A673 (cell line): ENCODE results near the gene DSCAM. TPM values are rescaled to one million over a fixed set of nuclear protein-coding genes. Genes with fewer than 3 reads are reported as not detected.

Experiments used
- BruUV-seq: library from RNA; stranded (reverse); fragments of 400-500 nt; replicated peaks from 2 replicates; lab custom pipeline; 2021; lab: Mats Ljungman, UMichigan
- CTCF ChIA-PET: fragments of 300-600 bp; sonication (Branson Sonifier 250); formaldehyde crosslinking; loops from one replicate; lab custom pipeline; 2022; ENCODE audit warnings: antibody characterized with exemption; lab: Charles Lee
- POLR2A ChIA-PET: fragments of 300-600 bp; sonication (Branson Sonifier 250); formaldehyde crosslinking; loops from one replicate; lab custom pipeline; 2022; ENCODE audit warnings: antibody characterized with exemption; ENCODE audit not compliant: low non-redundant PET; lab: Charles Lee
- DNase-seq: peaks from one replicate; pipeline ENCODE4 v3.0.0-alpha.2; 2015; ENCODE audit warnings: low spot score
- H3K27ac ChIP-seq: fragments of 200-600 bp; sonication (generic); 2 replicates; pipeline ENCODE4 v1.5.1; 2016; ENCODE audit warnings: mixed run types, low read depth, mild to moderate bottlenecking, mixed read lengths, antibody characterized with exemption, low read length; ENCODE audit not compliant: poor library complexity, severe bottlenecking
- H3K27me3 ChIP-seq: fragments of 200-600 bp; sonication (generic); replicated peaks from 2 replicates; pipeline ENCODE4 v1.6.1; 2017; ENCODE audit warnings: mixed run types, low read depth, mild to moderate bottlenecking, mixed read lengths, antibody characterized with exemption, low read length; ENCODE audit not compliant: insufficient read depth, poor library complexity
- H3K36me3 ChIP-seq: fragments of 200-600 bp; sonication (generic); 2 replicates; pipeline ENCODE4 v1.6.1; 2016; ENCODE audit warnings: mixed run types, mild to moderate bottlenecking, mixed read lengths, antibody characterized with exemption, low read length; ENCODE audit not compliant: insufficient read depth, poor library complexity, severe bottlenecking
- H3K4me1 ChIP-seq: fragments of 200-600 bp; sonication (generic); 2 replicates; pipeline ENCODE4 v1.6.1; 2017; ENCODE audit warnings: mixed run types, mild to moderate bottlenecking, mixed read lengths, antibody characterized with exemption, low read length; ENCODE audit not compliant: insufficient read depth, poor library complexity, severe bottlenecking
- H3K4me3 ChIP-seq: fragments of 200-600 bp; sonication (generic); 2 replicates; pipeline ENCODE4 v1.5.1; 2016; ENCODE audit warnings: low read depth, mixed run types, mild to moderate bottlenecking, mixed read lengths, low read length; ENCODE audit not compliant: poor library complexity, severe bottlenecking
- H3K9me3 ChIP-seq: fragments of 200-600 bp; sonication (generic); 2 replicates; pipeline ENCODE4 v1.6.1; 2016; ENCODE audit warnings: mixed run types, low read depth, mild to moderate bottlenecking, mixed read lengths, antibody characterized with exemption, low read length; ENCODE audit not compliant: poor library complexity, severe bottlenecking
- CTCF ChIP-seq: fragments of 300-800, 200-600 bp; sonication (generic); conservative IDR thresholded peaks from 2 replicates; pipeline ENCODE4 v1.5.1; 2017; ENCODE audit warnings: low read depth, mild to moderate bottlenecking, antibody characterized with exemption, low read length, moderate library complexity, mixed read lengths
- EZH2 ChIP-seq: fragments of 200-600 bp; sonication (generic); IDR thresholded peaks from 2 replicates; pipeline ENCODE4 v1.6.1; 2017; ENCODE audit warnings: borderline replicate concordance, low read depth, mild to moderate bottlenecking, mixed read lengths, antibody characterized with exemption, low read length; ENCODE audit not compliant: poor library complexity, severe bottlenecking
- intact Hi-C: fragments of 100-400 bp; cut with micrococcal nuclease; formaldehyde crosslinking; loops from one replicate; pipeline ENCODE4 v1.10.0; 2022; ENCODE audit not compliant: unreplicated experiment
- total RNA-seq: library from RNA; stranded (reverse); gene quantifications from 2 replicates; pipeline ENCODE4 v1.2.3, GENCODE V29; 2021

The DSCAM gene
- total RNA-seq, 1 experiment from 2014 or later: not detected

DNA sequence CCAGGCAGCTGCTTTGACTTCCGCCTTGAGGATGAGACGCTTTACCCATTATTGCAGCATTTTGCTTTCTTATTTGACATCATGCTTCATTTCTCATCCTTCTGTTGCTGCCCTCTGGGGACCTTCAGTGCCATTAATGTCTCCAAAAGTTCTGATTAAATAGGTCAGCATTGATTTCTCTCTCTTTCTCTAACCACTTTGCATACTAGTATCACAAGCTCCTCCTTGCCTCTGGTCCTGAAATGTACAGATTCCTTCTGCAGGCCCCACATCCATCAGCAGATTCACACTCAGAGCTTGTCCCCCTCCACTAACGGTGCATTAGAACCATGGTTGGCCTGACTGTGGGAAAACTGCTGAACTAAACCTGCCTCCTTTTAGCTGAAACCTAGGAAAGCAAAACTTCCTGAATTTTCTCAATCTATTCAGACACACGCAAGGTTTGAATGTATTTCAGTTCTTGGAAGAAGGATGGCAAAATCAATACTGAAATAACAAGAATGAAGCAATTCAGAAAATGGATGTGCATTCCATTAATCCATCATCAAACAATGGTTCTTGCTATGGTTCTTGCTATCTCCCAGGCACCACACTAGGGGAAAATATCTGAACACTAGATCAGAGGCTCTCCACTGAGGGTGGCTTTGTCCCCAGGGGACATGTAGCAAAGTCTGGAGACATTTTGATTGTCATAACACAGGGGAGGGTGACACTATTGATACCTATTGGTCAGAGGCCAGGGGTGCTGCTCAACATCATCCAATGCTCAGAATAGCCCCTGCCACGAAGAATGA is 825.2 kb downstream of the DSCAM start:
- Histone ChIP-seq H3K9me3 (peaks cover 10% of the 10 kb centered on the region), H3K27ac (no peak overlapping the region), H3K4me3 (no peak overlapping the region), H3K27me3 (no peaks in the 10 kb centered on the region), H3K4me1 (no peaks in the 10 kb centered on the region), H3K36me3 (no peaks in the 10 kb centered on the region)
- ChIA-PET CTCF (no interaction called here), POLR2A (no interaction called here)
- TF ChIP-seq EZH2 (no peak), CTCF (no peak)
- no peak for DNase-seq
- intact Hi-C loops: no loop called here
- no TSS peak for BruUV-seq

- intact Hi-C loops: no loop called here
- TF ChIP-seq CTCF: no peak
- no peak for TF ChIP-seq EZH2
- ChIA-PET POLR2A (no interaction called here), CTCF (no interaction called here)
- no TSS peak for BruUV-seq
- Histone ChIP-seq H3K27ac (no peak overlapping the region), H3K27me3 (no peaks in the 10 kb centered on the region), H3K9me3 (peaks cover 10% of the 10 kb centered on the region), H3K36me3 (no peaks in the 10 kb centered on the region), H3K4me3 (no peak overlapping the region), H3K4me1 (no peaks in the 10 kb centered on the region)
- no peak for DNase-seq
These were observed 826.3 kb downstream of the DSCAM start for GRCh38 chr21:40020651-40021050.

DNA sequence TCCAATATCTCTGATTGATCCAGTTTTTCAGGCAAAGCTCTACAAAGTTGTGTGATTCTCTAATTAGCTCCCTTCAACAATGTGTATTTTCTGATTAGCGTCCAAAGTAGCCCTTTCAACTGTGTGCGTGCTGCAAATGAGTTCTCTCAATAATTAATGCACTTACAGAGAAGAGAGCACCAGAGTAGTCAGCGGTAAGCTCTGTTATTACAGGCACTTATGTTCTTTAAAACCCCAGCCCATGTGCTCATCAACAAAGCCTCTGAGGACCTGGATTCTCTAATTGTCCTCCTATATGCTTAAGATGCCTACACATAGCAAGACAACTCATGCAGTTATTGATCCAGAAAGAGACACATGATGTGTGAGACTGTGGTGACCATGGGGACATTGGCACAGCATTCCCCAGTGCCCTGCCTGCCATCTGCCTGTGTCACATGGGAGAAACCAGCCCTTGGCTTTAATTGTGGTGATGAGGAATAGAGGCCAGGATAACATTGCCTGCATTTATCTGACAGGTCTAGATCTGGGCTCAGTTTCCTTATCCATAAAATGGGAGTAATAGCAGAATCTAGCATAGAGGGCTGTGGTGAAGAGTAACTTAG is 828.0 kb downstream of the DSCAM start:
- ChIA-PET POLR2A (no interaction called here), CTCF (no interaction called here)

More for the DNA sequence above, 828.0 kb downstream of the DSCAM start:
- H3K4me1 ChIP-seq: no peaks in the 10 kb centered on the region
- TF ChIP-seq CTCF (no peak), EZH2 (no peak)
- intact Hi-C loops: no loop called here
- no peak overlapping the region for H3K27ac ChIP-seq
- H3K36me3 ChIP-seq: no peaks in the 10 kb centered on the region
- no peak for DNase-seq
- peaks cover 10% of the 10 kb centered on the region for H3K9me3 ChIP-seq
- BruUV-seq: no TSS peak
- H3K27me3 ChIP-seq: no peaks in the 10 kb centered on the region
- no peak overlapping the region for H3K4me3 ChIP-seq
